Frontal cortex (tissue), 4 donors: ENCODE data around the gene TARBP1. TPM values are rescaled to one million over a fixed set of nuclear protein-coding genes. Genes with fewer than 3 reads are reported as not detected.

ENCODE experiments used
- DNase-seq, 2 donors: peaks; one replicate each; pipeline ENCODE4 v3.0.0; 2012; ENCODE audit warnings: low spot score in 2 of 2
- FAIRE-seq: peaks from 2 replicates; lab custom pipeline; 2012; peaks lifted over from hg19 to GRCh38; lab: Jason Lieb, UNC
- total RNA-seq: library from RNA; depleted of rRNA; stranded (reverse); fragments of >200 nt; gene quantifications from one replicate; pipeline ENCODE4 v1.2.3, GENCODE V29; 2014
- donor health status: control.
- donor health status: control.
- donor health status: control.

Gene TARBP1
- total RNA-seq, 1 donor from 2014 or later, result 63.2 TPM

DNA sequence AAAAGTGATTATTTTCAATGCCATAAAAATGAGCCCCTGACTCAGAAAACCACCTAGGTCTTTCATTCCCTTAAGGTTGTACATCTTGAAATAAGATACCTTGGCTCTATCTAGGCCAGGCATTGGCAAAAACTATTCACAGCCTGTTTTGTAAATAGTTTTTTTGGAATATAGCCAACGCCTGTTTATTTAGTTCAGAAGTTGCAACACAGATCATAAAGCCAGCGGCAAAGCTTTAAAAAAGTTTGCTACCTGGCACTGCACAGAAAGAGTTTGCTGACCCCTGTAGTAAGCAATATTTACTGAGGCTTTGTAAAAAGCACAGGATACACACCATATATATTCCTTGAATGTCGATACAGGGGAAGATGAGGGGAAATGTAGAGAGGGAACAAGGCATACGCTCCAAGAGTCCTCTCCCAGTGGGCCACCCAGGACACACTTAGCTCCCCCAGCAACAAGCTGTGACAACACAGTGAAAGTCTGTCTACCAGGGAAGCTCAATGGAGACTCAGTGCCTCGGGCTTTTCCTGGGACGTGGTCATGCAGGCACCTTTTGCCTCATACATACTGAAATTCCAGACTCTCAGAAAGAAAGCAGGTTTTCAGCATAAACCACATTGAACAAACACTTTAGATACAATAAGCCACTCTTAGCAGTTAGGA is 20.5 kb downstream of the TARBP1 start:
- no peak for DNase-seq
- FAIRE-seq, result no peak

DNA sequence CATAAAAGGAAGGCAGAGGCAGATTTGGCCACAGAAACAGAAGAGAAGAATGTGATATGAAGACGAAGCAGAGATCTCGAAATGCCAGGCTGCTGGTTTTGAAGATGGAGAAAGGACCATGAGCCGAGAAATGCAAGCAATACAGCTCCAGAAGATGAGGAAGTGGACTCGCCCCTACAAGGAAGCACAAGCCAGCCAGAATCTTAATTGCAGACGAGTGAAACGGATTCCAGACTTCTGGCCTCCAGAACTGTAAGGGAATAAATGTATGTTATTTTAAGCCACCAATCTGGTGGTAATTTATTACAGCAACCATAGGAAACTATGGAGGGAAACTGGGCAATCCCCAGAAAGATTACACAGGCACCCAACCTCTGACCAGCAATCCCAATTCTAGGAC is 24.1 kb downstream of the TARBP1 start:
- DNase-seq, result no peak
- FAIRE-seq, result no peak

DNA sequence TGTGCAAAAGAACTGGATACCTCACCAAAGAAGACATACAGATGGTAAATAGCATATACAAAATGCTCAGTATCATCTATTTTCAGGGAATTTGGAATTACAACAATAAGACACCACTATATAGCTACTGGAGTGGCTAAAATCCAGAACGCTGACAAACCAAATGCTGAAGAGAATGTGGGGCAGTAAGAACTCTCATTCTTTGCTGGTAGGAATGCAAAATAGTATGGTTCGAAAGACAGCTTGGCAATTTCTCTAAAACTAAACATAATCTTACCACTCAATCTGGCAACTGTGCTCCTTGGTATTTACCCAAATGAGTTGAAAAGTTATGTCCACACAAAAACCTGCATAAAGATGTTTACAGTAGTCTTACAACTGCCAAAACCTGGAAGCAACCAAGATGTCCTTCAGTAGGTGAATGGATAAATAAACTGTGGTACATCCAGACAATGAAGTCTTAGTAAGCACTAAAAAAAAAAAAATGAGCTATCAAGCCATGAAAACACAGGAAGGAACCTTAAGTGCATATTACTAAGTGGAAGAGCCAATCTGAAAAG is 26.5 kb downstream of the TARBP1 start:
- DNase-seq, result no peak
- FAIRE-seq, result no peak

DNA sequence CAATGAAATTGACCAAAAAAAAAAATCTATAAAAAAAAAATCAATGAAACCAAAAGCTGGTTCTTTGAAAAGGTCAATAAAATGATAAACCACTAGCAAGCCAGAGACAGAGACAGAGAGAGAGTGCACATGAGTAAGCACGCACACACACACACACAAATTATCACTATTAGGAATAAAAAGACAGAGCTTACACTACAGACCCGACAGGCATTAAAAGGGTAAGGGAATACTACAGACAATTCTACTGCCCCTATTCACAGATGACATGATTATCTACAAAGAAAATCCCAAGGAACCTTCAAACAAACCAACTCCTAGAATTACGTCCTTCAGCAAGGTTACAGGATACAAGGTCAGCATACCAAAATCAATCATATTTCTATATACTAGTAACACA is 38.6 kb downstream of the TARBP1 start:
- DNase-seq (no peak), FAIRE-seq (no peak)

DNA sequence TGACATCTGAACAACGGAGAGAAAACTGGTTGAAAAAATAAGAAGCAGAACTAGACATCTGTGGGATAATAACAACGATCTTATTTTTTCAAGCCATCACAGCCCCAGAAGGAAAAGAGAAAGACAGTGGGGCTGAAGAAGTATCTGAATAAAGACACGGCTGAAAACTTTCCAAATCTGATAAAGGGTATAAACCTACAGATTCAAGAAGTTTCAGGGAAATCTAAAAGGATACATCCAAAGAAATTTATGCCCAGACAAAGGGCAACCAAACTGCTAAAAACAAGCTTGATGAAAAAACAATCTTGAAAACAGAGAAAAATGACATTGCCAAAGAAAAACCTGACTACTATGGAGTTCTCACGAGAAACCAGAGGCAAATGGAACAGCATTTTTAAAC is 40.4 kb downstream of the TARBP1 start:
- FAIRE-seq, result no peak

DNA sequence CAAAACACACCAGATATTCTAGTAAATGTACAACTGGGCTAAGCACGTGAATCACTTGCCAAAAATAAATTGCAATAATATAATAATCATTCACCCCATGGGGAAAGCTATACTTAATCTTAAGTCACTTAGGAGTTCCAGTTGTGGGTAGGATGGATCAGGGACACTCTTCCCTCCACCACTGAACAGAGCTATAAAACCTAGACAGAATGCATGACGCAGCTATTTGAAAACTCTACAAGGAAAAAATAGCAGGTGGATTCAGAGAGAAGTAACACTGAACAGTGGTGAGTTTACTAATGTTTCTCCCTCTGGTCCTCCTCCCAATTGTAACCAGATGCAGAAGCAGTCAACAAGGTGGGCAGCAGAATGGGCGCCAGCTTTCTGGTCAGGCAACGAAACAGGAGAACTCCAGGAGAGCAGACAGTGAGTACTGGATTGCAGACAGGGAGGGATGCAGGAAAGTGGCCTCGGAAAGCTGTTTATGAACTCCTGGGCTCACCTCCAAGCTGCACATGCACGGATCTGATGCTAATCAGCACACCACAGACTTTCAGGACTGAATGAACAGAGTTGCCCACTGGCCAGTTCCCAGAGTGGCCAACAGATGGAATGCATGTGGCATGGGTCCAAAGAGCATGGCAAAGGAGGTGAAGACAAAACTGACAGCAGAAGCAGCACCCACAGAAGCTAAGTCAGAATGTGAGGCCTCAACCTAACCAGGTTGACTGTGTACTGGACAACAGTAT is 41.4 kb downstream of the TARBP1 start:
- DNase-seq, result no peak
- no peak for FAIRE-seq

More for the DNA sequence above, 40.4 kb downstream of the TARBP1 start:
- no peak for DNase-seq

DNA sequence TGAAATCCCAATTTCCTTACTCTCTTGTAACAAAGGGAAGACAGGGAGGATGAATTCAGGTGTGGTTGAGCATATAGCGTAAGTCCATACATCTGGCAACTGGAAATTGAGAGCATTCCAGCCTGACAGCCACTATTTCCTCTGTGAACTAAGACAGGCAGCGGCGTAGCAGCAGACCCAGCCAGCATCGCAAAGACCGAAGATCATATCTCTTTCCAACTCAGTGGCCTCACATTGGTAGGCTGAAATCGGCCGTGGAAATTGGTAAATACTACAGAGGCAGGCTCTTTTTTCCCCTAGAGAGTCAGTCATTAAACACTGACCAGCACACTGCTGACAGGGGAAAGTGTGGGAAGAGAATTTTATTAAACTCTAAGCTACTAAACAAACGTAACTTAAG is 43.4 kb downstream of the TARBP1 start:
- DNase-seq, result no peak
- FAIRE-seq, result no peak

DNA sequence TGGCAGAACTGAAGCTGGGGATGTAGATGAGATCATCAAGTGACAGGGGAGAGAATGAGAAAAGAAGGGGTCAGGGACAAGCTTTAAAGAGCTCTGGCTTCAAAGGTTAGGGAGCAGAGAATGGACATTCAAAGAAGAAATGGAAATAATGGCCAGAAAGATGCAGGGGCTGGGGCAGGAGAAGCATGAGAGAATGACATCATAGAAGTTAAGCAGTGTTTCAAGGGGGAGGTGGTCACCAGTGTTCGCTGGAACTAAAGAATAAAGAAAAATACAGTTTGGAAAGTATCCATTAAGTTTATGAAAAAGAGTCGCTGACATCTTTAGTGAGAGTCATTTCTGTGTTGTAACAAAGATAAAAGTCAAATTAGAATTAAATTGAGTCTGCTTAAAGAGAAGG is 44.3 kb downstream of the TARBP1 start:
- DNase-seq (no peak), FAIRE-seq (no peak)

DNA sequence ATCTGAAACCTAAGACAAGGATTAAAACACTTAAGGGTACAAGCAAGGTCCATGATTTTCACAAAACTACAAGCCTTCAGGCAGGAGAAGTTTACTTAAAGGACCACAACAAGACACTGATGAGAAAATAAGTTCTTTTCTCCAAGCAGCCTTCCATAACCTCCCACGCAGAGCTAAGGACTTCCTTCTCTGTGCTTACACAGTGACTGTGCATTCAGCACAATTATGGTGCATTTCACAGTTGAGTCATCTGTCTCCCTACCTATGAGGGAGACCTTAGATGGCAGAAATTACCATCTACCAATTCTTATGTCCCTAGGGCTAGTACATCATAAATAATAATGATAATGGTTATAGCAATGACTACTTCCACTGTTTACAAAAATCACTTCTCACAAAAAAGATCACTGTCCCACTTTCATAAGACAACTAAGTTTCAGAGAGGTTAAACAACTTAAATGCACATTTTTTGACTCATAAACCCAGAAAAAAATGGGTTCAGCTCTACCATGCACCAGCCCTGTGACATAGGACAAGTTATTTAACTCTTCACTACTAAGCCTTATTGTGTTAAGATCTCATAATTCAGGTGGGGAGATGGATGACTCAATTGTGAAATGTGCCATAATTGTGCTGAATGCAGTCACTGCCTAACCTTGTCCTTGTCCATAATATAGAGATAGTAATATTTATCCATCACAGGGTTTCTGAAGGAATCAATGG is 45.3 kb downstream of the TARBP1 start:
- FAIRE-seq, result no peak
- no peak for DNase-seq

DNA sequence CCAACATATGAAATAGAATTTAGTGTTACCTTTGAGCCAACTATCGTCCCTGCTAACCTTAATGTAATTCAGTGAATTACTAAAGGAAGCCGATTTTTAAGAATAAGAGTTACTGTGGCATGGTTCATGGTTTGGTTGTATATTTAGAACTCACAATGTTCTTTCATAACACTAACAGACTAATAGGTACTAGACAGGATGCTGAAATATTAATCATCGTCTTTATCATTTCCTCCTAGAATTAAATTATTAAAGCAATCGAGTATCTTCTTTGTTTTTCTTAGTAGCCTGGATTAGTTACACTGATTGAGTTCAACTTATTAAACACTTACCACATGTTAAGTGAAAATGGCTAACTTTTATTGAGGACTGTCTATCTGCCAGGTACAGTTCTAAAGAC is 47.7 kb downstream of the TARBP1 start:
- no peak for FAIRE-seq
- DNase-seq, result no peak

DNA sequence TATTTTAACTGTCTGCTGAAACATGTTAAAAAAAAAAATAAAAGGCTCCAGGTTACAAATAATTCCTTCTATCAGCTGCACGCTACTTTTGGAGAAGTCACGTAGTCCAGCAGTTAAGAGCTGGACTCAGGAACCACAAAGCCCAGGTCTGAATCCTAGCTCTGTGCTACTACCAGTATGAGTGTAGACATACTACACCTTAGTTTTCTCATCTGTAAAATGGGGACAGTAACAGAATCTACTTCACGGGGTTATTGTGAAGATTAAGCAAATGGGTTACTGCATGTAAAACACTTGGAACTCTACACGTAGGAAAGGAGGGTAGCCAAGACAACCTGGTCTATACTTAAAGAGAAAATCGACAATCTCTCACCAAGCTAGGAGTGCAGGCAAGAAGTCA is 48.3 kb downstream of the TARBP1 start:
- DNase-seq (no peak), FAIRE-seq (no peak)

DNA sequence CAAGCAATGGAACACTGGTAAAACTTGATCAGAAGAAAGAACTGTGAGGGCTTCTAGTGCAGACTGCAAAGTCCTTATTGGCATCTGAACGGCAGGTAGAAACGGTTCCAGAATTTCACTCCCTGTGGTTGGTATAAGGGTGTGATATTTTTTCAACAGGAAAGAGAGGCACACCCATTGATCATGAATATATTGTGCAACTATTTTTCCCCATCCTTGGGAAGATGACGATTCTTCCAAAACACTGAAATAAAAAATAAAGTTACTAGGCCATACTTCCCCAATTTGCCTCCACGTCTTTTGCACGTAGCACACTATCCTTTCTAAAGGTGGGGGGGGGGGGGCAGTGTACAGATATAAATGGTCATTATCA is 49.6 kb downstream of the TARBP1 start:
- FAIRE-seq, result no peak
- DNase-seq, result no peak

DNA sequence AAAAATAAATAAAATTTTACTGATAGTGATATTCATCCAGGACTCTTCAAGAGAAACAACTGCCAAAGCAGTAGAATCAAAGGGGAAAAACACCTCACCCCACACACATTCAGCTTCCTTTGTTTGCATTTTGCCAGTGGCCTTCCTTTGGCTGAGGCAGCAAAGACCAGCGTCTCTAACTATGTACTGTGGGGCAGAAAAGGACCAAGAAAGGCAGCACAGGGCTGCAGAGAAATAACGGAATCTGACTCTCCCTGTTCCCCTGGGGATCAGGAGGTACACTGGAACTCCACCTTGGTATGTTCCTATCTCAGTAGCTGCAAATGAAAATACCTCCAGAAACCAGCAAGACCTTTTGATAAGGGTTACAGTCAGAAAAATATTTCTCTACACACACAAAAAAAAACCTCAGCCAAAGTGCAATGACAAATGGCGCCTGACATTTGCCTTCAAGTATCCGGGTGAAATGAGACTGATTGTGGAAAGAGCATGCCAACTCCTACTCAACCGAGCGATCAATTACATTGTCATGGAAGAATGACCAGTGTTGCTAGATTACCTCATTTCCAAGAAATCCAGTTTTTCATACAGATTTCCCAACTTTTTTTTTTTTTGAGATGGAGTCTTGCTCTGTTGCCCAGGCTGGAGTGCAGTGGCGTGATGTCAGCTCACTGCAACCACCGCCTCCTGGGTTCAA is 50.9 kb downstream of the TARBP1 start:
- FAIRE-seq (no peak), DNase-seq (no peak)

DNA sequence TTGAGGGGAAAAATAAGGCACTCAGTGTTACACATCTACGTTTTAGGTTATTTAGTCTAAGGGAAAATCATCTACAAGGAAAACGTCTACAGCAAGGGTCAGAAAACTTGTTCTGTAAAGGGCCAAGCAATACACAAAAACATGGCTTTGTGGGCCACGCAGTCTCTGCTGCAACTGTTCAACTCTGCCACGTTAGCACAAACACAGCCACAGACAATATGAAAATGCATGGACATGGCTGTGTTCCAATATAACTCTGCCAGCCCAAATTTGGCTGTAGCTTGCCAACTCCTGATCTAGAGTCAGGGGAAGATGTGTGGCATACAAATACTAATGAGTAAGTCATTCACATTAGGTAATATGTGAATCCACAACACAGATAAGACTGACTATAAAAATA is 65.0 kb downstream of the TARBP1 start:
- FAIRE-seq, result no peak
- no peak for DNase-seq

DNA sequence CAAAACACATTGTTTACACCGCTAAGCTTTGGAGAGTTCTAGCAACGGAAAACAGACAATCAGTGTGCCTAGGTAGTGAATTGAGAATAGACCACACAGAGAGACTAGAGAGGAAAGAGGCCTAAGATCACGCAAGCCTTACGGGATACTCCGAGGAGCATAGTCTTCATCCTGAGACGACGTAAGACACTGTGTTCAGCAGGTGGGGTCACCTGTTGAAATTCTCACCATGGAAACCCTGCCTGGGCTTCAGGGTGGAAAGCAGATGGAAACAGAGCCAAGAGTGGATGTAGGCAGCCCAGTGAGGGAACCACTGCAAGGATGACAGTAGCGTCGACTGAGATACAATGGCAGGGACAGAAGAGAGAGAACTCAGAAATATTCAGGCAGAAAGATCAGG is 65.5 kb downstream of the TARBP1 start:
- FAIRE-seq, result no peak

DNA sequence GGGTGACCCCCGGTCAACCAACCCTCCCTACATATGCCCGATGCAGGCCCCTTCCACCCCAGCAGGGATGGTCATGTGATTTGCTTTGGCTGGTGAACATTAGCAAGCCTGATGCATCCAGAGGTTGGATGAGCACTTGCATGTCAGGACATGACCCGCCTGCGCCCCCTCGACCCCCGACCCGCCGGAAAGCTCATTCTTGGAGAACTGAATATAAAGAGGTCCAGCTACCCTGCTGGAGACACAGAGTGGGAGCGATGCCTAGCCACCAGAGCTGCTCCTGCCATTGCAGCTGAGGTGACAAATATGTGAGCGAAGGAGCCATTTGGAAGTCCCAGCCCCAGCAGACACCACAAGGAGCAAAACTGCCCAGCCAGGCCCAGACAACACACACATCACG is 66.1 kb downstream of the TARBP1 start:
- no peak for DNase-seq
- FAIRE-seq, result no peak

More for the DNA sequence above, 65.5 kb downstream of the TARBP1 start:
- no peak for DNase-seq

DNA sequence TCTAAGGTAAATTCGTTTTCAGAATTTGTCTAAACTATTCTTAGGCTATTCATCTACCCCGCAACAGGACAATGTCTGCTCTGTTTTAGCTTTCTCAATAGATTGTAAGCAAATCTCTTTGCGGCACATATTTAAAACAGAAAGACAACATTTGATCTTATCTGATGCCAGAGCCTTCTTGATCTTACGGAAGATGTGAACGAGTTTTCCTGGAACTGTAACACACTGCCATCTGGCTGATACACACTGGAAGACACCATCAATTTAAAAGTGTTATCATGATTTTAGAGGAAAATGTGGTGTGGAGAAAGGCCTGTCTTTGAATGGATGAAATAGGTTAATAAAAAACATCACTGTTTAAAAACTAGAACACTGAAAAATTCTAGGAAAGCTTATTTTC is 69.7 kb downstream of the TARBP1 start:
- DNase-seq (peak in 1 of 2 donors; percentile 19), FAIRE-seq (no peak)

DNA sequence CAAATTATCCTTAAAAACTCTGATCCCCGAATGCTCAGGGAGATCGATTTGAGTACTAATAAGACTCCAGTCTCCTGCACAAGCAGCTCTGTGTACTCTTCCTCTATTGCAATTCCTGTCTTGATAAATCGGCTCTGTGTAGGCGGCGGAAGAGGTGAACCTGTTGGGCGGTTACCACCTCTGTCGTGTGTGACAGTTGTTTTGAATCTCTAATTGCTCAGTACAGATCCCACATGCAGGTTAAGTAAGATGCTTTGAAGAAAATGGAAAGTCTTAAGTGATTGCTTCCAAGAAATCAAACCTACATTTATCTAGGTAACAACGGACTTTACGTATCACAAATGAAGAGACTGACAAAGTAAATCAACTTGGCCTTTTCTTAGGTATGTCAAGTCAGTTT is 70.2 kb downstream of the TARBP1 start:
- FAIRE-seq (no peak), DNase-seq (no peak)

DNA sequence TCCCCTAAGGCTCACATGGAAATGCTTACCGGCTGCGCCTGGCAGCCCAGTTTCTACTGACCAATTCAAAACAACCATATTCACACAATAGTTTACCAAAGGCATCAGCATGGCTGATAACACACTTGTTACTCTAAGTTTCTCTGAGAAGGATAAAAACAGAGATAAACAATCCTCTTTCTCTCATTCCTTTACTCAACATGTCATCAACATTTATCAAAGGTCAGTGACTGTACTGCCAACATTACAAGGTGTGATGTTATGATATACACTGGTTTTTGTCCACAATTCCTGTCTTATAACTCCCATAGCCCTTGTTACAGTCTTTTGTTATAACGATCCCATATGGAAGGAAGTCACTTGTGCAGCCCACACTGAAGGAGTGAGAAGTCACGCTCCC is 72.1 kb downstream of the TARBP1 start:
- DNase-seq (no peak), FAIRE-seq (no peak)

DNA sequence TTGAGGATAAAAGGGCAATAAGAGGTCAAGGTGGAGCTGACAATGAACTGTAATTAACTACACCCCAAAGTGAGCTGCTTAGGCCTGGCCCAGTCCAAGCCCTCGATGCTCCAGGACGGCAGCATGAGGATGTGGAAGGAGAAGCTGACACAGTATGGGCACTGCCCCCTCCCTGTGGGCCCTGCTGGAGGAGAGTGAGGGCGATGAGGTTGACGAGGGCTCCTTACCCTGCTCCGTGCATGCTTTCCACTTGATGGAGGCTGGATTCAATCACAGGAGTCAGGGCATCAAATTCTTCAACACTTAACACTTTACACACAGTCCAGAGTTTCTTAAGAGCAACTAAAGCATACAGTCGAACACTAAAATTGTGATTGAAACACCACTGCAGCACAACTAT is 73.3 kb downstream of the TARBP1 start:
- no peak for FAIRE-seq

More for the DNA sequence above, 73.3 kb downstream of the TARBP1 start:
- DNase-seq, result no peak
